ENCODE results near the gene PARD3.

PARD3 gene

GRCh38 chr10:34241226-34242000 lies 573.7 kb downstream of the PARD3 start:
- no peak for DNase-seq (ENCODE audit: low read depth)
- no peak overlapping the region for H3K4me3 ChIP-seq (ENCODE audit: low read depth, low read length)
- TF ChIP-seq, protein P1, sequence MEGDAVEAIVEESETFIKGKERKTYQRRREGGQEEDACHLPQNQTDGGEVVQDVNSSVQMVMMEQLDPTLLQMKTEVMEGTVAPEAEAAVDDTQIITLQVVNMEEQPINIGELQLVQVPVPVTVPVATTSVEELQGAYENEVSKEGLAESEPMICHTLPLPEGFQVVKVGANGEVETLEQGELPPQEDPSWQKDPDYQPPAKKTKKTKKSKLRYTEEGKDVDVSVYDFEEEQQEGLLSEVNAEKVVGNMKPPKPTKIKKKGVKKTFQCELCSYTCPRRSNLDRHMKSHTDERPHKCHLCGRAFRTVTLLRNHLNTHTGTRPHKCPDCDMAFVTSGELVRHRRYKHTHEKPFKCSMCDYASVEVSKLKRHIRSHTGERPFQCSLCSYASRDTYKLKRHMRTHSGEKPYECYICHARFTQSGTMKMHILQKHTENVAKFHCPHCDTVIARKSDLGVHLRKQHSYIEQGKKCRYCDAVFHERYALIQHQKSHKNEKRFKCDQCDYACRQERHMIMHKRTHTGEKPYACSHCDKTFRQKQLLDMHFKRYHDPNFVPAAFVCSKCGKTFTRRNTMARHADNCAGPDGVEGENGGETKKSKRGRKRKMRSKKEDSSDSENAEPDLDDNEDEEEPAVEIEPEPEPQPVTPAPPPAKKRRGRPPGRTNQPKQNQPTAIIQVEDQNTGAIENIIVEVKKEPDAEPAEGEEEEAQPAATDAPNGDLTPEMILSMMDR (IDR thresholded peaks at IDR 0.05; ENCODE audit: control insufficient read depth, extremely low read depth, insufficient read depth), result no peak

GRCh38 chr10:34240039-34240438 lies 575.1 kb downstream of the PARD3 start:
- TF ChIP-seq, protein P1 (IDR thresholded peaks at IDR 0.05; ENCODE audit: control insufficient read depth, extremely low read depth, insufficient read depth), result no peak
- DNase-seq (ENCODE audit: low read depth), result no peak
- no peak overlapping the region for H3K4me3 ChIP-seq (ENCODE audit: low read depth, low read length)

DNA sequence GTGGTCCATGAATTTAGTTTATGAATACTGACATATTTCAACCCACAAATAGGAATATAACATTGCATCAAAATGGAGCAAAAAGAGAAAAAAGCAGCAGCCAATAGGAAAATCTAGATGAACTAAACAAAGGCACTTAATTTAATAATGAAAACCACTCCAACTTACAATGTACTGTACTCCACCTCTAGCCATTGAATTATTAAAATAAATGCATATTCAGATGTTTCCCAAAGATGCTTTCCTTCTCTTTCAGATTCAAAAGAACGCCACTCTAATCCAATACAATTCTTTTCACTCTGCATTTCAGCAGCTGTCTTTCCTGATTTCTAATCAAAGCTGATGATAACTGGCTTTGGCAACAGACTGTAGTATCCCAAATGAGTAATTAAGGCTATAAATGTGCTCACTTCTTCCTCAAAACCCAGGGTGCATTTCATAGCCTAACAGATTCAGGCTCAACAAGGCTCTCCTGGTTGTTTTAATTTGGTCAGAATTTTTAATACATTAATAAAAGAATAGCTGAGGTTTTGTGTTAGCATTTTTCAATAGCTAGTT lies 577.1 kb downstream of the PARD3 start:
- no peak for DNase-seq (ENCODE audit: low read depth)

GRCh38 chr10:34236931-34237330 lies 578.2 kb downstream of the PARD3 start:
- H3K4me3 ChIP-seq (ENCODE audit: low read depth, low read length), result no peak overlapping the region
- TF ChIP-seq, protein P1 (IDR thresholded peaks at IDR 0.05; ENCODE audit: control insufficient read depth, extremely low read depth, insufficient read depth), result no peak
- no peak for DNase-seq (ENCODE audit: low read depth)

More for the DNA sequence above, 577.1 kb downstream of the PARD3 start:
- TF ChIP-seq, protein P1 (IDR thresholded peaks at IDR 0.05; ENCODE audit: control insufficient read depth, extremely low read depth, insufficient read depth), result no peak
- no peak overlapping the region for H3K4me3 ChIP-seq (ENCODE audit: low read depth, low read length)

GRCh38 chr10:34235164-34235832 lies 579.8 kb downstream of the PARD3 start:
- TF ChIP-seq, protein P1 (IDR thresholded peaks at IDR 0.05; ENCODE audit: control insufficient read depth, extremely low read depth, insufficient read depth), result no peak
- no peak for DNase-seq (ENCODE audit: low read depth)
- H3K4me3 ChIP-seq (ENCODE audit: low read depth, low read length), result no peak overlapping the region

DNA sequence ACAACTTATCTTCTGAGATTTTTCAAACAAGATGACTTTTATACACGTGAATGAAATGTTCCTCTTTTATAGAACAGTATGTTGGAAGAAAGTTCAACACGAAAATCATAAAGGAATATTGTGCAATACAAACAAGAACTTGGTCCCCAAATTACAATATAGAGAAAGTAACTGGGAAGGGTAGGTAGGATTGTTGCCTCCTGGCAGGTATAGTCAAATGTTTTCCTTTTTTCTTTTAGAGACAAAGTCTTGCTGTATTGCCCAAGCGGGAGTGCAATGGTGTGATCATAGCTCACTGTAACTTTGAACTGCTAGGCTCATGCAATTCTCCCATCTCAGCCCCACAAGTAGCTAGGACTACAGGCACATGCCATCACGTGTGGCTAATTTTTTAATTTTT lies 582.6 kb downstream of the PARD3 start:
- DNase-seq (ENCODE audit: low read depth), result no peak
- TF ChIP-seq, protein P1 (IDR thresholded peaks at IDR 0.05; ENCODE audit: control insufficient read depth, extremely low read depth, insufficient read depth), result no peak
- H3K4me3 ChIP-seq (ENCODE audit: low read depth, low read length), result no peak overlapping the region
